GM23248 (cell line): ENCODE data around the gene GNA15. TPM values are rescaled to one million over a fixed set of nuclear protein-coding genes. Genes with fewer than 3 reads are reported as not detected.

Experiments used
- DNase-seq: peaks from one replicate; pipeline ENCODE4 v3.0.0-alpha.2; 2015
- H2AFZ ChIP-seq: fragments of 200-600 bp; sonication (generic); 2 replicates; pipeline ENCODE4 v1.6.1; 2016; ENCODE audit warnings: antibody characterized with exemption
- H3F3A ChIP-seq: fragments of 200-600 bp; sonication (generic); 2 replicates; pipeline ENCODE4 v1.6.1; 2016; ENCODE audit warnings: mild to moderate bottlenecking, antibody characterized with exemption, mixed run types; ENCODE audit not compliant: insufficient read depth
- H3K27ac ChIP-seq: fragments of 200-600 bp; sonication (generic); 2 replicates; pipeline ENCODE4 v1.5.1; 2016; ENCODE audit warnings: mild to moderate bottlenecking
- H3K27me3 ChIP-seq: fragments of 200-600 bp; sonication (generic); replicated peaks from 2 replicates; pipeline ENCODE4 v1.6.1; 2016; ENCODE audit warnings: mild to moderate bottlenecking; ENCODE audit not compliant: insufficient read depth
- H3K36me3 ChIP-seq: fragments of 200-600 bp; sonication (generic); 2 replicates; pipeline ENCODE4 v1.6.1; 2016; ENCODE audit warnings: low read depth, mild to moderate bottlenecking
- H3K4me1 ChIP-seq: fragments of 200-600 bp; sonication (generic); 2 replicates; pipeline ENCODE4 v1.6.1; 2016; ENCODE audit warnings: mild to moderate bottlenecking; ENCODE audit not compliant: insufficient read depth
- H3K4me2 ChIP-seq: fragments of 200-600 bp; sonication (generic); one replicate; pipeline ENCODE4 v1.6.1; 2016; ENCODE audit warnings: mild to moderate bottlenecking; ENCODE audit not compliant: unreplicated experiment
- H3K4me3 ChIP-seq: fragments of 200-600 bp; sonication (generic); 2 replicates; pipeline ENCODE4 v1.5.1; 2016; ENCODE audit warnings: mild to moderate bottlenecking
- H3K79me2 ChIP-seq: fragments of 200-600 bp; sonication (generic); 2 replicates; pipeline ENCODE4 v1.6.1; 2016; ENCODE audit warnings: mild to moderate bottlenecking; ENCODE audit not compliant: insufficient read depth
- H3K9ac ChIP-seq: fragments of 200-600 bp; sonication (generic); 2 replicates; pipeline ENCODE4 v1.6.1; 2016; ENCODE audit warnings: mild to moderate bottlenecking
- H3K9me2 ChIP-seq: fragments of 200-600 bp; sonication (generic); 2 replicates; pipeline ENCODE4 v1.6.1; 2016; ENCODE audit warnings: mixed run types, mild to moderate bottlenecking, moderate library complexity; ENCODE audit not compliant: insufficient read depth
- H3K9me3 ChIP-seq: fragments of 200-600 bp; sonication (generic); one replicate; pipeline ENCODE4 v1.6.1; 2017; ENCODE audit warnings: low read depth
- H4K20me1 ChIP-seq: fragments of 200-600 bp; sonication (generic); 2 replicates; pipeline ENCODE4 v1.6.0; 2016; ENCODE audit not compliant: insufficient read depth
- EZH2 ChIP-seq: fragments of 200-600 bp; sonication (generic); IDR thresholded peaks from 2 replicates; pipeline ENCODE4 v1.6.1; 2018; ENCODE audit warnings: antibody characterized with exemption, mild to moderate bottlenecking; ENCODE audit not compliant: insufficient read depth, poor library complexity, severe bottlenecking
- EZH2phosphoT487 ChIP-seq: fragments of 200-600 bp; sonication (generic); IDR thresholded peaks from 2 replicates; pipeline ENCODE4 v1.6.1; 2018; ENCODE audit warnings: antibody characterized with exemption, moderate library complexity, mild to moderate bottlenecking, low read depth; ENCODE audit not compliant: insufficient read depth
- WGBS, 2 experiments: methylation state at CpG; one replicate each; pipeline ENCODE4 v1.1.6; 2015 to 2017; ENCODE audit warnings: low lambda C conversion rate in 2 of 2, low coverage in 1 of 2; ENCODE audit errors: missing lambda C conversion rate in 2 of 2; 5-methylcytosine and 5-hydroxymethylcytosine counted together
- in situ Hi-C: fragments of 300-500 bp; cut with MboI; formaldehyde crosslinking; loops from 2 replicates; pipeline ENCODE4 v1.15.0; 2020
- polyA plus RNA-seq: library from polyadenylated mRNA; unstranded; fragments of >200 nt; fragmentation: Nextera tagmentation; extraction: Ambion mirVana; gene quantifications from 2 replicates; pipeline ENCODE4 v1.2.1, GENCODE V29; 2016
- total RNA-seq: library from RNA; depleted of rRNA; stranded (reverse); fragments of >200 nt; shearing (Covaris generic); gene quantifications from 2 replicates; pipeline ENCODE4 v1.2.3, GENCODE V29; 2014; rRNA removed

The GNA15 gene
- total and polyA plus RNA-seq, 2 experiments from 2014 or later = not detected

DNA sequence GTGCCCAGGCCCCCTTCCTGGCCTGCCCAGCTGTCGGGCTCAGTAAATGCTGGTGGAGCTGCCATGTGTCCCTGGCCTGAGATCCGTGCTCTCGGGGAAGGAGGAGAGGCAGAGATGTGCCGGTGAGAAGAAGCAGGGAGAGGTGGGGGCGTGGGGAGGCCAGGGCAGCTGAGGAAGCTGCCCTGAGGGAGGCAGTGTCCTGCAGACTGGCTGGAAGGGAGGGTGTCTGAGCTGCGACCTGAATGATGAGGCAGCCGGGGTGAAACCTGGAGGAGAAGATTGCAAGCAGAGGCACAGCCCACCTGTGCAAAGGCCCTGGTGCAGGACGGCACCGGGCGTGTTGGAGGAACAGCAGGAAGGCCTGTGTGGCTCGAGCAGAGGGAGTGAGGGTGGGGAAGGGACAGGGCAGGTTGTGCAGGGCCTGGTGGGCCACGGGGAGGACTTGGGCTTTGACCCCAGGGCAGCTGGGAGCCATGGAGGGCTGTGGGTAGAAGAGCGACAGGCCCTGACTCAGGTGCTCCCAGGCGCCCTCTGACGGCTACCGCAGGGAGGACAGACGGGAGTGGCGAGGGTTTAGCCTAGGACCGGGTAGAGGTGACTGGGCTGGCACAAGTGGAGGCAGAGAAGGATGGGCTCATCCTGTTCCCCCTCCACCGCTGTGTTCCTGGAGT is 74.6 kb downstream of the GNA15 start:
- H3K9me2 ChIP-seq = no peaks in the 10 kb centered on the region
- no peaks in the 10 kb centered on the region for H4K20me1 ChIP-seq
- TF ChIP-seq EZH2 (no peak), EZH2phosphoT487 (no peak)
- no peak overlapping the region for H3K4me3 ChIP-seq
- H3K4me1 ChIP-seq = no peaks in the 10 kb centered on the region
- H3K36me3 ChIP-seq = no peaks in the 10 kb centered on the region
- H3K4me2 ChIP-seq = no peak overlapping the region
- no peak overlapping the region for H3K27ac ChIP-seq
- no peaks in the 10 kb centered on the region for H3K27me3 ChIP-seq
- H3K9ac ChIP-seq = no peak overlapping the region
- DNase-seq = peak; percentile 62
- no peaks in the 10 kb centered on the region for H3K9me3 ChIP-seq
- H3F3A ChIP-seq = no peaks in the 10 kb centered on the region
- in situ Hi-C loops = no loop called here
- H2AFZ ChIP-seq = no peak overlapping the region
- 43 to 44% methylated on average over 19 to 20 of the region's 20 CpGs for WGBS, 2 experiments
- no peaks in the 10 kb centered on the region for H3K79me2 ChIP-seq

DNA sequence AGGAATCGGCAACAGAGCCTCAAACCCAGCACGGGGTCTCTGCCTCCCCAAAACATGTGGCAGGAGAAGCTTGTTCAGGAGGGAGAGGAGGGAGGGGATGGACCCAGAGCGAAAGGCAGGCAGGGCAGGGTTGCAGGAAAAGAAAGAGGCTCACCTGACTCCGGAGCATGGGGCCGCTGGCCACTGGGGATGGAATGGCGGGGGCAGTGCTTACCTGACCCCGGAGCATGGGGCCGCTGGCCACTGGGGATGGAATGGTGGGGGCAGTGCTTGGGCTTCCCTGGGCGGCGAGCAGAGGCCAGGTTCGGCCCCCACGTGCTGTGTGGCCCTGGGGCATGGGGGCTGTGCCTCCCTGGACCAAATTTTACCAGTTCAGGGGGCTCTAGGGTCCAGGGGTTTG is 75.4 kb downstream of the GNA15 start:
- Histone ChIP-seq H3K9me3 (no peaks in the 10 kb centered on the region), H2AFZ (no peak overlapping the region), H3F3A (no peaks in the 10 kb centered on the region), H3K4me2 (no peak overlapping the region), H3K36me3 (no peaks in the 10 kb centered on the region), H3K4me3 (no peak overlapping the region), H3K79me2 (no peaks in the 10 kb centered on the region), H3K4me1 (no peaks in the 10 kb centered on the region), H4K20me1 (no peaks in the 10 kb centered on the region), H3K27me3 (no peaks in the 10 kb centered on the region), H3K9ac (no peak overlapping the region), H3K9me2 (no peaks in the 10 kb centered on the region), H3K27ac (no peak overlapping the region)
- in situ Hi-C loops = no loop called here
- no peak for TF ChIP-seq EZH2phosphoT487
- no peak for TF ChIP-seq EZH2
- 26 to 32% methylated on average over 8 to 10 of the region's 12 CpGs for WGBS, 2 experiments
- DNase-seq = no peak

DNA sequence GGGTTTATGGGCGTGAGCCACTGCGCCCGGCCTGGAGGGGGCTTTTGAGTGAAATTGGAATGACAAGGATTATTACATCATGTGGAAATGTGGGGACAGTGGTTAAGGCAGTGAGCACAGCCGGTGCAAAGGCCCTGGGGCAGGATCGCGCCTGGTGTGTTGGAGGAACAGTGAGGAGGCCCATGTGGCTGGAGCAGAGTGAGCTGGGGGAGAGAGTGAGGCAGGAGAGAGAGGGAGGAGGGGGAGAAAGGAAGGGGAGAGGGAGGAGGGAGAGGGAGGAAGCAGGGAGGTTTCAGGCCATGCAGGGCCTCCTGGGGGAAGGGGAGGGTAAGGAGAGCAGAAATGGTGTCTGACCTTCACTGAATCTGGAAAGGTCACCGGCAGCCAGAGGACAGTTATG is 77.3 kb downstream of the GNA15 start:
- Histone ChIP-seq H3K4me2 (no peak overlapping the region), H2AFZ (no peak overlapping the region), H3K9me2 (no peaks in the 10 kb centered on the region), H3F3A (no peaks in the 10 kb centered on the region), H3K9ac (no peak overlapping the region), H3K79me2 (no peaks in the 10 kb centered on the region), H3K36me3 (no peaks in the 10 kb centered on the region), H3K27me3 (no peaks in the 10 kb centered on the region), H3K4me1 (no peaks in the 10 kb centered on the region), H4K20me1 (no peaks in the 10 kb centered on the region), H3K27ac (no peak overlapping the region), H3K9me3 (no peaks in the 10 kb centered on the region), H3K4me3 (no peak overlapping the region)
- in situ Hi-C loops = no loop called here
- no peak for DNase-seq
- TF ChIP-seq EZH2phosphoT487 (no peak), EZH2 (no peak)
- 88 to 96% methylated on average over 6 to 7 of the region's 7 CpGs for WGBS, 2 experiments

Other genes with a start within 250 kb of the GNA15 start
- 1.7 and 4.6 TPM in 2 replicates for gene ZNF57, start 235.1 kb upstream of the GNA15 start, total RNA-seq
- 1.9 and 2.3 TPM in 2 replicates for gene ZNF57, start 235.1 kb upstream of the GNA15 start, polyA plus RNA-seq
- gene ZNF77, start 191.1 kb upstream of the GNA15 start, total RNA-seq = 0.76 and 1.1 TPM in 2 replicates
- gene ZNF77, start 191.1 kb upstream of the GNA15 start, polyA plus RNA-seq = 1.2 TPM in 2 replicates
- 0.13 and 0.65 TPM in 2 replicates for gene TLE6, start 158.5 kb upstream of the GNA15 start, total RNA-seq
- 0.21 and 0.68 TPM in 2 replicates for gene TLE6, start 158.5 kb upstream of the GNA15 start, polyA plus RNA-seq
- gene TLE2, start 106.8 kb upstream of the GNA15 start, total RNA-seq = 4.3 and 10.1 TPM in 2 replicates
- 2.9 and 3.6 TPM in 2 replicates for gene TLE2, start 106.8 kb upstream of the GNA15 start, polyA plus RNA-seq
- gene TLE5, start 73.5 kb upstream of the GNA15 start, total RNA-seq = 254 and 337 TPM in 2 replicates
- 133 and 157 TPM in 2 replicates for gene TLE5, start 73.5 kb upstream of the GNA15 start, polyA plus RNA-seq
- gene GNA11, start 41.7 kb upstream of the GNA15 start, total RNA-seq = 69.9 and 99.3 TPM in 2 replicates
- gene GNA11, start 41.7 kb upstream of the GNA15 start, polyA plus RNA-seq = 14.2 and 15.0 TPM in 2 replicates
- not detected in 2 replicates for gene S1PR4, start 42.7 kb downstream of the GNA15 start, total RNA-seq
- gene S1PR4, start 42.7 kb downstream of the GNA15 start, polyA plus RNA-seq = not detected in 2 replicates
- gene NCLN, start 49.9 kb downstream of the GNA15 start, total RNA-seq = 73.0 and 76.5 TPM in 2 replicates
- gene NCLN, start 49.9 kb downstream of the GNA15 start, polyA plus RNA-seq = 84.8 and 91.3 TPM in 2 replicates
- 1.1 TPM in 1 of 2 replicates, not detected in the other for gene CELF5, start 88.6 kb downstream of the GNA15 start, total RNA-seq
- 0.24 TPM in 1 of 2 replicates, not detected in the other for gene CELF5, start 88.6 kb downstream of the GNA15 start, polyA plus RNA-seq
- 50.4 and 51.9 TPM in 2 replicates for gene NFIC, start 230.6 kb downstream of the GNA15 start, total RNA-seq
- gene NFIC, start 230.6 kb downstream of the GNA15 start, polyA plus RNA-seq = 106 and 108 TPM in 2 replicates